Nephron (organoid): ENCODE measurements around the gene TMA7.

ENCODE experiments used
- H3K27ac Mint-ChIP-seq, 3 experiments: 2 replicates each; pipeline ENCODE4 v1.8.0; 2020; ENCODE audit warnings: mixed read lengths in 3 of 3, mild to moderate bottlenecking in 2 of 3, moderate library complexity in 1 of 3
- H3K27me3 Mint-ChIP-seq: 2 replicates; pipeline ENCODE4 v1.8.0; 2021; ENCODE audit warnings: low read depth, mild to moderate bottlenecking, moderate library complexity, mixed read lengths
- H3K36me3 Mint-ChIP-seq: 2 replicates; pipeline ENCODE4 v1.8.0; 2020; ENCODE audit warnings: low read depth, mixed read lengths
- H3K4me1 Mint-ChIP-seq: 2 replicates; pipeline ENCODE4 v1.8.0; 2020; ENCODE audit warnings: mixed read lengths
- H3K4me3 Mint-ChIP-seq, 3 experiments: 2 replicates each; pipeline ENCODE4 v1.8.0; 2020; ENCODE audit warnings: mild to moderate bottlenecking in 3 of 3, mixed read lengths in 3 of 3, moderate library complexity in 2 of 3
- H3K9me3 Mint-ChIP-seq: 2 replicates; pipeline ENCODE4 v1.8.0; 2020; ENCODE audit warnings: mixed read lengths
- TF ChIP-seq, protein P1 (sequence below), 3 experiments: fragments of 200-600 bp; sonication (generic); IDR thresholded peaks; one replicate each; pipeline ENCODE4 v1.5.0; 2021; ENCODE audit warnings: antibody characterized with exemption in 3 of 3; ENCODE audit not compliant: unreplicated experiment in 3 of 3

TMA7 gene

DNA sequence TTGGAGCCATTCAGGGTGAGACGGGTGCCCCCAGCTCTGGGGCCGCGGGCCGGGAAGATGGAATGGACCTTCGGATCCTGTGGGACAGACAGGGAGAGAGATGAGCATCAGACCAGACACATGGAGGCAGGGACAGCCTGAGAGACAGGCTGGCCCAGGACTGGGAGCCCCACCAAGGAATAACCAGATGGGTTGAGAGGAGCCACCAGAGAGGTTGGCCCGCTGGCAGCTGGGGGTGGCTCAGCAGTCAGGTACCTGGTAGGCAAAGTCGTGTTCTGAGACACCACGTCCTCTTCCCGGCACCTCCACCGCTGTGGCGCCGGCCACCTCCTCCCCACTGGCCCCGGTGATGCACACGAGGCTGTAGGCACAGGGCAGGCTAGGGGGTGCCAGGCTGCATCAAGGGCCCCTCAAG, 24.0 kb upstream of the TMA7 start:
- no peaks in the 10 kb centered on the region for H3K9me3 Mint-ChIP-seq
- H3K4me3 Mint-ChIP-seq: no peak overlapping the region
- H3K27me3 Mint-ChIP-seq: no peaks in the 10 kb centered on the region

DNA sequence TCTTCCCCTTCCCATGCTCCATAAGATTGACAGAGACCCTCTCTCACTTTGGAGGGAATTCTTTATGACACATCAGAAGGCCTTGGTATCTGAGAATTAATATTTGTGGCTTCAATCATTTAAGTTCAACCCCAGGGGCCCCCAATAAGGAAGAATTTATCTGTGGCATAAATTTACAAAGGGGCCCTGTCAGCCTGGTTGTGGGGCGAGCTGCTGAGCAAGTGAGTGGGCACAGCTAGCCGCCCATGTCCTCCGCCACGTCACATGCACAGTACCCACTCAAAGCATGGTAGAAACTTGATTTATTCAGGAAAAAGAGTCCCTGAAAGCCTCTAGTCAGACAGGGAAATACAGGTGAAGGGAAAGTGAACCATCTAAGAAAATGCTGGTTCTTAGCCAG, 23.5 kb upstream of the TMA7 start:
- Mint-ChIP-seq H3K36me3 (peaks cover 27% of the 10 kb centered on the region), H3K27me3 (no peaks in the 10 kb centered on the region)

More for the DNA sequence above, 24.0 kb upstream of the TMA7 start:
- Mint-ChIP-seq H3K27ac (no peak overlapping the region), H3K4me1 (no peaks in the 10 kb centered on the region), H3K36me3 (peaks cover 27% of the 10 kb centered on the region)
- TF ChIP-seq, protein P1, sequence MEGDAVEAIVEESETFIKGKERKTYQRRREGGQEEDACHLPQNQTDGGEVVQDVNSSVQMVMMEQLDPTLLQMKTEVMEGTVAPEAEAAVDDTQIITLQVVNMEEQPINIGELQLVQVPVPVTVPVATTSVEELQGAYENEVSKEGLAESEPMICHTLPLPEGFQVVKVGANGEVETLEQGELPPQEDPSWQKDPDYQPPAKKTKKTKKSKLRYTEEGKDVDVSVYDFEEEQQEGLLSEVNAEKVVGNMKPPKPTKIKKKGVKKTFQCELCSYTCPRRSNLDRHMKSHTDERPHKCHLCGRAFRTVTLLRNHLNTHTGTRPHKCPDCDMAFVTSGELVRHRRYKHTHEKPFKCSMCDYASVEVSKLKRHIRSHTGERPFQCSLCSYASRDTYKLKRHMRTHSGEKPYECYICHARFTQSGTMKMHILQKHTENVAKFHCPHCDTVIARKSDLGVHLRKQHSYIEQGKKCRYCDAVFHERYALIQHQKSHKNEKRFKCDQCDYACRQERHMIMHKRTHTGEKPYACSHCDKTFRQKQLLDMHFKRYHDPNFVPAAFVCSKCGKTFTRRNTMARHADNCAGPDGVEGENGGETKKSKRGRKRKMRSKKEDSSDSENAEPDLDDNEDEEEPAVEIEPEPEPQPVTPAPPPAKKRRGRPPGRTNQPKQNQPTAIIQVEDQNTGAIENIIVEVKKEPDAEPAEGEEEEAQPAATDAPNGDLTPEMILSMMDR (IDR thresholded peaks at IDR 0.05; ENCODE audit: unreplicated experiment in 3 of 3): no peak

DNA sequence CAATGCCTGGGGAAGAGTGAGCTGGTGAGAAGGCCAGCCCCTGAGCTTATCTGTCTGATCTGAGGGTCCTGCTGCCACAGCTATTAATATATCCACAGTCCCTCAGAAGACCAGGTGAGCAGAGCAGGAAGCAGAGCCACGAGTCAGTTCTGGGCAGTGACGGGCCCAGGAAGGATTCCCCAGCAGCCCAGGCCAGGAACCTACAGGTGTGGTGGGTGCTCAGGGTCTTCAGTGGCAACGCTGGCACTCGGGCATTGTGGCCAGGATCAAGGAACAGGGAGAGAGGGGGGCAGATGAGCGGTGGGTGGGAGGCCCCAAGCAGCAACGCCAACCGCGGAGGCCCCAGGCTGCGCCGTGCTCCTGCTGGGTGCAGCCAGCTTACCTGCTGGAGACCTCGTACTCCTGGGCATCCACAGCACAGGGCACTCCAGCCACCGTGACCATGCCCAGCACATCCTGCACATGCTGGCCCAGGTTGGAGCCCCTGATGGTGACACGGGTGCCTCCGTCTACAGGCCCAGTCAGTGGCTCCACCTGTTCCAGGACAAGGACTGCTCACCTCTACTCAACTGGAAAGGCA, 22.4 kb upstream of the TMA7 start:
- no peaks in the 10 kb centered on the region for H3K9me3 Mint-ChIP-seq
- TF ChIP-seq, protein P1 (IDR thresholded peaks at IDR 0.05; ENCODE audit: unreplicated experiment in 3 of 3): no peak
- no peak overlapping the region for H3K27ac Mint-ChIP-seq
- peaks cover under 1% of the 10 kb centered on the region for H3K4me1 Mint-ChIP-seq
- no peaks in the 10 kb centered on the region for H3K27me3 Mint-ChIP-seq
- no peak overlapping the region for H3K4me3 Mint-ChIP-seq
- H3K36me3 Mint-ChIP-seq: peaks cover 27% of the 10 kb centered on the region

More for the DNA sequence above, 23.5 kb upstream of the TMA7 start:
- TF ChIP-seq, protein P1 (IDR thresholded peaks at IDR 0.05; ENCODE audit: unreplicated experiment in 3 of 3): no peak
- H3K27ac Mint-ChIP-seq: no peak overlapping the region
- H3K4me3 Mint-ChIP-seq: no peak overlapping the region
- H3K4me1 Mint-ChIP-seq: no peaks in the 10 kb centered on the region
- H3K9me3 Mint-ChIP-seq: no peaks in the 10 kb centered on the region

DNA sequence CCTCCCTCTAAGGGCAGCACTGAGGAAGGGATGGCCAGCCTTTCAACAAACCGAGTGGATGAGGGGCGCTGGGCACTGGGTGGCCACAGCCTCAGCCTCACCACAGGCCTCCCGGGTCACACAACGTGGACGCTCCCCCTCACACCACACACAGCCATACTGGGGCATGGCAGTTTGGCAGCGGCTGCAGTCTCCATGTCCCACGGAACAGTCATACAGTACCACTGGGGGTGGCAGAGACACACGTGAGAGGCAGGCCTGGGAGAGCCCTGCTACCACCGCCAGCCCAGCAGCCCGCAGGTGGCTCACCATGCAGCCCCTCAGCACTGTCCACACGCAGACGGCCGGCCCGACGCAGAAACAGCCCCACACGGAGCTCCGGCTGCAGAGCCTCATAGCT, 21.9 kb upstream of the TMA7 start:
- Mint-ChIP-seq H3K27ac (no peak overlapping the region), H3K9me3 (no peaks in the 10 kb centered on the region), H3K4me1 (peaks cover 6% of the 10 kb centered on the region), H3K36me3 (peaks cover 28% of the 10 kb centered on the region), H3K4me3 (no peak overlapping the region), H3K27me3 (no peaks in the 10 kb centered on the region)
- TF ChIP-seq, protein P1 (IDR thresholded peaks at IDR 0.05; ENCODE audit: unreplicated experiment in 3 of 3): no peak

DNA sequence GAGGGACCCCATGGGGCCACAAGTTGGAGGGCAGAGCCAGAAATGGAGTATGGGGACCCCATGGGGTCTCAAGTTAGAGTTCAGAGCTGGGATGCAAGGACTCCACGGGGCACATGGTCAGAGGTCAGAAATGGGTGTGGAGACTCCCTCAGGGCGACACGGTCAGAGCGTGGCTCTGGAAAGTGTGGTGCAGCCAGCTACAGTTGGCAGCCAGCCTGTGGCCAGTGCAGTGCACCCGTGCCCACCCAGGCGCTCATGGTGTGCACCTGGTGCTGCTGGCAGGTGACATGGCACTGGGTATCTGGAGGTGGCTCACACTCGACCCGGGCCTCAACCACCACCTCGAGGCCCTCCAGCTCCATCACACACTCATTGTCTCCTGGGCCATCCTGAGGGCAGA, 21.4 kb upstream of the TMA7 start:
- Mint-ChIP-seq H3K36me3 (peaks cover 25% of the 10 kb centered on the region), H3K4me3 (no peak overlapping the region), H3K9me3 (no peaks in the 10 kb centered on the region), H3K27me3 (no peaks in the 10 kb centered on the region), H3K4me1 (peaks cover 7% of the 10 kb centered on the region), H3K27ac (no peak overlapping the region)
- TF ChIP-seq, protein P1 (IDR thresholded peaks at IDR 0.05; ENCODE audit: unreplicated experiment in 3 of 3): no peak

DNA sequence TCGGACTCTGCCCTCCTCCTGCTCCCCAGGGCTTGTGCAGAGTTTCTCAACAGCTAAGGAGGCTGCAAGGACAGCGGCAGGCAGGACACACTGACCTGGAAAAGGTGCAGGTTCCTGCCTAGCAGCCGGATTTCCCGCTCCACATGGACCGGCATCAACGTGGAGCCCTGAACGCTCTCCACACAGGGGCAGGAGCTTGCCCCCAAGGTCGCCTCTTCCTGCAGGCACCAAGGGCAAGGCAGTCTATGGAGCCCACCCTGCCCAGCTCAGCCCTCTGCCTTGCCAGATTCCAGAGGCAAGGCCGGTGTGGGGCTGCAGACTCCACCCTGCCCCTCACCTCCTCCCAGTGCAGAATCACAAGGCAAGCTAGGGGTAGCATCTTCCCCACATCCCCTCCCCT, 20.9 kb upstream of the TMA7 start:
- Mint-ChIP-seq H3K27ac (no peak overlapping the region), H3K36me3 (peaks cover 23% of the 10 kb centered on the region), H3K9me3 (no peaks in the 10 kb centered on the region), H3K4me3 (no peak overlapping the region), H3K4me1 (peaks cover 7% of the 10 kb centered on the region), H3K27me3 (no peaks in the 10 kb centered on the region)
- TF ChIP-seq, protein P1 (IDR thresholded peaks at IDR 0.05; ENCODE audit: unreplicated experiment in 3 of 3): no peak
